Tibial artery (tissue), 4 donors: ENCODE data around the gene CARD10.

ENCODE experiments used
- DNase-seq, 2 donors: peaks; one replicate each; pipeline ENCODE4 v3.0.0-alpha.2; 2019
- H3K27ac ChIP-seq, 2 donors: fragments of 200-600 bp; sonication (generic) in 1 of 2; 1 replicate in 1 of 2; 2 replicates in 1 of 2; pipeline ENCODE4 v1.5.1; 2018 to 2019; ENCODE audit warnings: mild to moderate bottlenecking in 1 of 2
- H3K27me3 ChIP-seq, 2 donors: fragments of 200-600 bp; sonication (generic) in 1 of 2; one replicate each; pipeline versions ENCODE4 v1.5.1 to v1.6.0; 2016 to 2019
- H3K36me3 ChIP-seq, 3 donors: fragments of 200-600 bp; sonication (generic) in 2 of 3; one replicate each; pipeline ENCODE4 v1.5.1; 2016 to 2019; ENCODE audit warnings: mild to moderate bottlenecking in 2 of 3
- H3K4me1 ChIP-seq, 4 donors: fragments of 200-600 bp; sonication (generic) in 2 of 4; 1 replicate in 3 of 4; 2 replicates in 1 of 4; pipeline ENCODE4 v1.5.1; 2016 to 2019
- H3K4me3 ChIP-seq, 2 donors: fragments of 200-600 bp; sonication (generic) in 1 of 2; 1 replicate in 1 of 2; 2 replicates in 1 of 2; pipeline ENCODE4 v1.5.1; 2018 to 2019; ENCODE audit warnings: mild to moderate bottlenecking in 2 of 2
- H3K9me3 ChIP-seq, 3 donors: fragments of 200-600 bp; sonication (generic) in 1 of 3; one replicate each; pipeline ENCODE4 v1.5.1; 2016 to 2019
- CTCF ChIP-seq, 2 experiments: fragments of 200-600 bp in 1 of 2; fragments of 450-650 bp in 1 of 2; IDR thresholded peaks; one replicate each; pipeline ENCODE4 v1.5.1; 2017 to 2019; ENCODE audit warnings: antibody characterized with exemption in 2 of 2, mild to moderate bottlenecking in 1 of 2, moderate library complexity in 1 of 2
- intact Hi-C: fragments of 100-400 bp; cut with DNase I; formaldehyde crosslinking; loops from one replicate; pipeline ENCODE4 v1.15.0; 2023; ENCODE audit warnings: low total_unique reads

Gene CARD10

GRCh38 chr22:37519268-37520195, at the start of gene CARD10:
CARD10 (minus strand) TSS chr22:37519415; CDS start chr22:37519200, 215 bp downstream.
- H3K27ac ChIP-seq: no peak within 1 kb of the TSS

GRCh38 chr22:37568448-37569008, 49.3 kb upstream of the CARD10 start:
- no peak for DNase-seq
- Histone ChIP-seq H3K4me3 (no peak overlapping the region), H3K27me3 (no peaks in the 10 kb centered on the region), H3K4me1 (peaks cover 9 to 71% (median 59%) of the 10 kb centered on the region in 4 donors), H3K9me3 (no peaks in the 10 kb centered on the region), H3K36me3 (peaks cover 17 to 36% (median 34%) of the 10 kb centered on the region in 3 donors), H3K27ac (no peak overlapping the region)
- no peak for TF ChIP-seq CTCF (IDR thresholded peaks at IDR 0.05)
- intact Hi-C loops: no loop called here

More at GRCh38 chr22:37519268-37520195, at the start of gene CARD10:
- TF ChIP-seq CTCF (IDR thresholded peaks at IDR 0.05): no peak
- H3K4me1 ChIP-seq: peaks cover 0 to 14% (median 11%) of the 10 kb centered on the region in 4 donors
- H3K4me3 ChIP-seq: peak within 1 kb of the TSS; percentile 42 to 49
- no peaks in the 10 kb centered on the region for H3K36me3 ChIP-seq
- H3K27me3 ChIP-seq: peaks cover 0 to 63% of the 10 kb centered on the region in 2 donors
- intact Hi-C loops: no loop called here
- no peak for DNase-seq
- no peaks in the 10 kb centered on the region for H3K9me3 ChIP-seq

- H3K27ac ChIP-seq: no peak overlapping the region
- peaks cover 9 to 76% (median 65%) of the 10 kb centered on the region in 4 donors for H3K4me1 ChIP-seq
- DNase-seq: no peak
- no peaks in the 10 kb centered on the region for H3K9me3 ChIP-seq
- H3K36me3 ChIP-seq: peaks cover 17 to 36% (median 34%) of the 10 kb centered on the region in 3 donors
- intact Hi-C loops: no loop called here
- H3K4me3 ChIP-seq: no peak overlapping the region
- H3K27me3 ChIP-seq: no peaks in the 10 kb centered on the region
- no peak for TF ChIP-seq CTCF (IDR thresholded peaks at IDR 0.05)
Measured at GRCh38 chr22:37568012-37568411, 48.8 kb upstream of the CARD10 start.

- no peaks in the 10 kb centered on the region for H3K9me3 ChIP-seq
- peaks cover 17 to 36% (median 34%) of the 10 kb centered on the region in 3 donors for H3K36me3 ChIP-seq
- H3K27ac ChIP-seq: peak overlapping the region; percentile 98 to 99
- DNase-seq: peak; percentile 78 to 87
- H3K4me3 ChIP-seq: no peak overlapping the region
- peak; percentile 97 for TF ChIP-seq CTCF (IDR thresholded peaks at IDR 0.05)
- H3K4me1 ChIP-seq: peaks cover 9 to 84% (median 73%) of the 10 kb centered on the region in 4 donors
- intact Hi-C loops: loop anchor here (2.0 kb wide), 1 partner anchor 28 kb away; no protein-coding TSS in a partner anchor
- no peaks in the 10 kb centered on the region for H3K27me3 ChIP-seq
Measured at GRCh38 chr22:37566903-37567798, 47.9 kb upstream of the CARD10 start.

GRCh38 chr22:37566329-37566837, 47.2 kb upstream of the CARD10 start:
- no peak overlapping the region for H3K4me3 ChIP-seq
- no peak for TF ChIP-seq CTCF (IDR thresholded peaks at IDR 0.05)
- no peaks in the 10 kb centered on the region for H3K27me3 ChIP-seq
- no peaks in the 10 kb centered on the region for H3K9me3 ChIP-seq
- H3K4me1 ChIP-seq: peaks cover 9 to 92% (median 78%) of the 10 kb centered on the region in 4 donors
- H3K36me3 ChIP-seq: peaks cover 17 to 36% (median 34%) of the 10 kb centered on the region in 3 donors
- H3K27ac ChIP-seq: peak overlapping the region; percentile 98 to 99
- intact Hi-C loops: loop anchor here (2.0 kb wide), 1 partner anchor 28 kb away; no protein-coding TSS in a partner anchor
- DNase-seq: no peak
